SJSA1 (cell line): ENCODE results near the gene TNFRSF18. TPM values are rescaled to one million over a fixed set of nuclear protein-coding genes. Genes with fewer than 3 reads are reported as not detected.
"Not testable (repeated sequence)": the region's sequence is repeated elsewhere in the genome, so short reads cannot be mapped to it uniquely, and the experiment has no call there.

ENCODE experiments used
- DNase-seq, 2 experiments: peaks; one replicate each; pipeline ENCODE4 v3.0.0-alpha.2; 2015 to 2020; ENCODE audit warnings: low spot score in 2 of 2, low read depth in 1 of 2
- H3K27ac ChIP-seq: fragments of 250-450 bp; sonication (Bioruptor Pico); 2 replicates; pipeline ENCODE4 v1.5.1; 2020; ENCODE audit warnings: mild to moderate bottlenecking, moderate library complexity
- H3K27me3 ChIP-seq: fragments of 250-450 bp; sonication (Bioruptor Pico); replicated peaks from 2 replicates; pipeline ENCODE4 v1.5.1; 2020; ENCODE audit warnings: mild to moderate bottlenecking, moderate library complexity
- H3K36me3 ChIP-seq: fragments of 250-450 bp; sonication (Bioruptor Pico); 2 replicates; pipeline ENCODE4 v1.5.1; 2020; ENCODE audit warnings: mild to moderate bottlenecking
- H3K4me1 ChIP-seq: fragments of 250-450 bp; sonication (Bioruptor Pico); replicated peaks from 2 replicates; pipeline ENCODE4 v1.6.1; 2021; ENCODE audit warnings: mild to moderate bottlenecking
- H3K4me3 ChIP-seq: fragments of 250-450 bp; sonication (Bioruptor Pico); 2 replicates; pipeline ENCODE4 v1.5.1; 2020; ENCODE audit warnings: mild to moderate bottlenecking
- H3K9me3 ChIP-seq: fragments of 250-450 bp; sonication (Bioruptor Pico); replicated peaks from 2 replicates; pipeline ENCODE4 v1.5.1; 2020; ENCODE audit warnings: mild to moderate bottlenecking
- total RNA-seq: library from RNA; depleted of rRNA; stranded (reverse); fragments of >200 nt; shearing (Covaris generic); gene quantifications from 2 replicates; pipeline ENCODE4 v1.2.3, GENCODE V29; 2014

The TNFRSF18 gene
- total RNA-seq, 1 experiment from 2014 or later = not detected

DNA sequence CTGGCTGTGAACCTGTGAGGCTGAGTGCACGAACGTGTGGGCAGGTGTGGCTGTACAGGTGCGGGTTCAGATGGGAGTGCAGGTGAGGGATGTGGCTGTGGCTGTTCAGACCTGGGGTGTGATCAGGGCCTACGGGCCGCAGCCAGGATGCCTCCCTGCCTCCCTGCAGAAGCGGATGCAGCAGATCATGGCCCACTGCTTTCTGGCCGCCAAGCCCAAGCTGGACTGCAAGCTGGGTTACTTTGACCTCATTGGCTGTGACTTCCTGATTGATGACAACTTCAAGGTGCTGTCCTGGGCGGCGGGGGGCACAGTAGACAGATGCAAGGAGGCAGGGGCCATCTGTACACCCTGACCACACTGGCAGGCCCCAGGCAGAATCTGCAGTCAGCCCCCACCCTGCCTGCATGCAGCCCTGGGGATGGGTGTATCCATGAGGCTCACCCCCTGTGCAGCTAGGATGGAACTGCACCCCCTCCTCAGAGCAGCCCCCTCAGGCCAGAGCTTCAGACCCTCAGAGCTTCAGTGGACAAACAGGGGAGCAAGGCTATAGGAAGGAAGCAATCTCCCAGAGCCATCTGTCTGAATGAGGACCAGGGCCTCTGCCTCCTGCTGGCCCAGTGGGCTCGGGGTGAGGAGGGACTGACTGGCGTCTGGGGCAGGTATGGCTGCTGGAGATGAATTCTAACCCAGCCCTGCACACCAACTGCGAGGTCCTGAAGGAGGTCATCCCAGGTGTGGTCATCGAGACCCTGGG, 9.8 kb downstream of the TNFRSF18 start:
- Histone ChIP-seq H3K4me3 (no peak overlapping the region), H3K4me1 (peaks cover 3% of the 10 kb centered on the region; the same call in 1 of the 2 replicates), H3K27me3 (peaks cover 3% of the 10 kb centered on the region; the same call in 1 of the 2 replicates), H3K36me3 (no peaks in the 10 kb centered on the region), H3K9me3 (peaks cover 3% of the 10 kb centered on the region; the same call in 1 of the 2 replicates), H3K27ac (no peak overlapping the region)
- no peak for DNase-seq

DNA sequence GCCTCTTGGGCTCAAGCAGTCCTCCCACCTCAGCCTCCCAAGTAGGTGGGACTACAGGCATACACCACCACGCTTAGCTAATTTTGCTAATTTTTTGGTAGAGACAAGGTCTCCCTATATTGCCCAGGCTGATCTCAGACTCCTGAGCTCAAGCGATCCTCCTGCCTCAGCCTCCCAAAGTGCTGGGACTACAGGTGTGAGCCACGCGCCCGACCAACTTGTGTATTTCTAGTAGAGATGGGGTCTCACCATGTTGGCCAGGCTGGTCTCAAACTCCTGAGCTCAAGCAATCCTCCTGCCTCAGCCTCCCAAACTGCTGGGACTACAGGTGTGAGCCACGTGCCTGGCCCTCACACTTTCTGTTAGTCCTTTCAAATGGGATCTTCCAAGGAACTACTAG, 10.7 kb downstream of the TNFRSF18 start:
- not testable (repeated sequence) for DNase-seq, H3K4me1 ChIP-seq, H3K27ac ChIP-seq, H3K36me3 ChIP-seq, H3K9me3 ChIP-seq, H3K27me3 ChIP-seq, H3K4me3 ChIP-seq

DNA sequence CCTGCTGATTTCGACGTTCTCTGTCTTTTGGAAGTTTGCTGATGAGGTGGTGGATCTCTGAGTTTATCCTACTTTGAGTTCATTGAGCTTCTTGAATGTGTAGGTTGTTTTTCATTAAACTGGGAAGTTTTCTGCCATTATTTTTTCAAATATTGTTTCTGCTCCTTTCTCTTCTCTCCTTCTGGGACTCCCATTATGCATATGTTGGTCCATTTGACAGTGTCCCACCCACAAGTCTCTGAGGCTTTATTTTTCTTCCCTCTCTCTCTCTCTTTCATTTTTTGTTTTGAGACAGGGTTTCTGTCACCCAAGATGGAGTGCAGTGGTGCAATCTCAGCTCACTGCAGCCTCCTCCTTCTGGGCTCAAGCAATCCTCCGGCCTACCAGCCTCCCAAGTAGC, 11.7 kb downstream of the TNFRSF18 start:
- Histone ChIP-seq H3K4me1 (no peaks in the 10 kb centered on the region), H3K4me3 (no peak overlapping the region), H3K27me3 (no peaks in the 10 kb centered on the region), H3K9me3 (peaks cover 3% of the 10 kb centered on the region; the same call in 1 of the 2 replicates), H3K36me3 (no peaks in the 10 kb centered on the region), H3K27ac (no peak overlapping the region)
- DNase-seq = no peak

DNA sequence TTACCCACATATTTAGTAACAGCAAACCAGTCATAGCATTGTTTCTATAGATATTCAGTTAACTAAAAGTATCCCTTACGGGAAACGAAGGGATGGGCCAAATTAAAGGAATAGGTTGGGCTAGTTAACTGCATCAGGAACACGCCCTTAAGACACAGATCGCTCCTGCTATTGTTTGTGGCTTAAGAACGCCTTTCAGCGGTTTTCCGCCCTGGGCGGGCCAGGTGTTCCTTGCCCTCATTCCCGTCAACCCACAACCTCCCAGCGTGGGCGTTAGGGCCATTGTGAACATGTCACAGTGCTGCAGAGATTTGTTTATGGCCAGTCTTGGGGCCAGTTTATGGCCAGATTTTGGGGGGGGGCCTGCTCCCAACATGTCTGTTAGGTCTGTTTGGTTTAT, 14.7 kb downstream of the TNFRSF18 start:
- Histone ChIP-seq H3K9me3 (peaks cover 3% of the 10 kb centered on the region; the same call in 1 of the 2 replicates), H3K4me1 (no peaks in the 10 kb centered on the region), H3K27me3 (no peaks in the 10 kb centered on the region), H3K4me3 (no peak overlapping the region), H3K36me3 (no peaks in the 10 kb centered on the region), H3K27ac (no peak overlapping the region)
- no peak for DNase-seq

DNA sequence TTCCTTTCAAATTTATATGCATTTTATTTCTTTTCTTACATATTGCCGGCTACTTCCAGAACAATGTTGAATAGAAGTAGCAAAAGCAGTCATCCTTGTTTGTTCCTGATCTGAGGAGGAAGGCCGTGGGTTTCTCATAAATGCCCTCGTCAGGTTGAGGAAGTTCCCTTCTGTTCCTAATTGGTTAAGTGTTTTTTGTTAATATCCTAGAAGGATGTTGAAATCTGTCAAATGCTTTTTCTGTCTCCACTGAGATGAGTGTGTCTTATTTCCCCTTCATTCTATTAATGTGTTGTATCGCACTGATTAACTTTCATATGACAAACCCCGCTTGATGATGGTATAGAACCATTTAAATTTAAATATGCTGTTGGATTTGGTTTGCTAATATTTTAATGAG, 17.3 kb downstream of the TNFRSF18 start:
- no peak overlapping the region for H3K4me3 ChIP-seq
- H3K9me3 ChIP-seq = peaks cover under 1% of the 10 kb centered on the region; the same call in 1 of the 2 replicates
- no peak overlapping the region for H3K27ac ChIP-seq
- H3K4me1 ChIP-seq = no peaks in the 10 kb centered on the region
- H3K27me3 ChIP-seq = no peaks in the 10 kb centered on the region
- H3K36me3 ChIP-seq = no peaks in the 10 kb centered on the region
- no peak for DNase-seq

DNA sequence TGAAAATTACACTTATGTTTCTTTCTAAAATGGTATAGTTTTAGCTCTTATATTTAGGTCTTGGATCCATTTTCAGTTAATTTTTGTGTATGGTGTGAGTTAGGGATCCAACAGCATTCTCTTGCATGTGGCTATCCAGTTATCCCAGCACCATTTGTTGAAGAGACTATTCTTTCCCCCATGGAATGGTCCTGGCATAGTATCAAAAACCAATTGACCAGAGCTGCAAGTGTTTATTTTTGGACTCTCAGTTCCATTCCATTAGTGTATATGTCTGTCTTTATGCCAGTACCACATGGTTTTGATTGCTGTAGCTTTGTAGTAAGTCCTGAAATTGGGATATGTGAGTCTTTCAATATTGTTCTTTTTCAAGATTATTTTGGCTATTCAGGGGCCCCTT, 18.5 kb downstream of the TNFRSF18 start:
- no peak for DNase-seq
- H3K27ac ChIP-seq = no peak overlapping the region

DNA sequence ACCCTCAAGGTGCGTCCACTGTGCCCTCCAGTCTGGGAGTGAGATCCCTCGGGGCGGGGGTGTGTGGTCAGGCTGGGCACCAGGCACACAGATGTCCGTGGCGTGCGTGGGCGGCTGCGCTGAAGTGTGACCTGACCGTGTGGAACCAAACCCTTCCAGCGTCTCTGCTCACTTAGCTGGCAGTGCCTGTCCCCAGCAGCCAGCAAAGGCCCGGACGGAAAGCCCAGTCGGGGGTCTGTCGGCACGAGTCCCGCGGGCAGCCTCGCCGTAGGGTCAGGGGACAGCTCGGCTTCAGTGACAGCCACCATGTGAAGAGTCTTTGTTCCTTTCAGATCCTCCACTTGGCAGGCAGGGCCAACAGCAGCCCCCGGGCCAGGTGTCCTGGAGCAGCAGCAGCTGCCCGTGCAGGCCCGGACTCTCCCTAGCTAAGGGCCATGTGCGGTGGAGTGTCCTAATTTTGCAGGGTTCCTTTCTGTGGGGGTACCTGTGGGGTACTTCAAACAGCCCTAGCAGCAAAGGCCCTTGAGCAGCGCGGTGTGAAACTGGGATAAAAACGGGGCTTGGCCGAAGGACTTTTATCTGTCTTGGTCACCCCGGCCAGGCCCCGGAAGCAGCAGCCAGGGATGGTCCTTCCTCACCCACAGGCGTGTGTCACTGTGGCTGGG, 21.2 kb downstream of the TNFRSF18 start:
- Histone ChIP-seq H3K36me3 (no peaks in the 10 kb centered on the region), H3K4me1 (no peaks in the 10 kb centered on the region), H3K27ac (no peak overlapping the region), H3K27me3 (0 out of 2 replicates have a peak, but pooled peaks cover 2% of the 10 kb centered on the region), H3K4me3 (no peak overlapping the region), H3K9me3 (no peaks in the 10 kb centered on the region)
- DNase-seq = no peak

More for the DNA sequence above, 18.5 kb downstream of the TNFRSF18 start:
- H3K36me3 ChIP-seq = no peaks in the 10 kb centered on the region
- H3K27me3 ChIP-seq = no peaks in the 10 kb centered on the region
- H3K4me1 ChIP-seq = no peaks in the 10 kb centered on the region
- no peak overlapping the region for H3K4me3 ChIP-seq
- H3K9me3 ChIP-seq = no peaks in the 10 kb centered on the region

DNA sequence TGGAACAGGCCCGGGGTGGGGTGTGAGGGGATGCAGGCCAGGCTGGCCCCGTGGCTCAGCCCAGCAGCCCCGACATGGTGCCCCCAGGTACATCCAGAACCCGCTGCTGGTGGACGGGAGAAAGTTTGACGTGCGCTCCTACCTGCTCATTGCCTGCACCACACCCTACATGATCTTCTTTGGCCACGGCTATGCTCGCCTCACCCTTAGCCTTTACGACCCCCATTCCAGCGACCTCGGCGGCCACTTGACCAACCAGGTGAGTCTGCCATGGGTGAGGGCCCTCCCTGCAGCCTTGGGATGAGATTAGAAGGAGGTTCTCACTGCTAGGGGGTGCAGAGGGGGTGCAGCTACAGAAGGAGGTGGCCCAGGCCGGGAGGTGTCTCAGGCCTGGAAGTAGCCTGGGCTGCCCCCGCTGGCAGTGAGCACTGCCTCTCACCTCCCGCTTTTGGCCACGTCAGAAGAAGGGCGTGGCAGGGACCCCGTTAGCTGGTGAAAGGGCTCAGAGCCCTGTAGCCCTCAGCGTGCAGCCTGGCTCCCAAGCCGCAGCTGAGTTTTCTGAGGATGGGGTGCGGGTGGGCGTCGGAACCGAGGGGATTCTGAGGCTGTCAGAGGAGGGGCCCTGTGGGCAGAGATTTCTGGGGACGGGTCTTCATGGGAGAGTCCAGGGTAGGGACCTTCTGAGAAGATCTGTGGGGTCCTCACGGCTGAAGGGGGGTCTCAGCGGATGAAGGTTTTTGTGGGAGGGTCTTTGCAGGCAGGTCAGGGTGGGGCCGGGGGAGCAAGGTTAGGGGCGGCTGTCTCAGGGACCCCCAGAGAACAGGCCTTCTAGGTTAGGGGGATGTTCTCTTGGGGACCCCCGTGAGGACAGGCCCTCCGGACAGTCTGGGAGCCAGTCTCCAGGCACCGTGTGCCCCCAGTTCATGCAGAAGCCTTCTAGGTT, 22.3 kb downstream of the TNFRSF18 start:
- no peaks in the 10 kb centered on the region for H3K9me3 ChIP-seq
- H3K4me3 ChIP-seq = no peak overlapping the region

DNA sequence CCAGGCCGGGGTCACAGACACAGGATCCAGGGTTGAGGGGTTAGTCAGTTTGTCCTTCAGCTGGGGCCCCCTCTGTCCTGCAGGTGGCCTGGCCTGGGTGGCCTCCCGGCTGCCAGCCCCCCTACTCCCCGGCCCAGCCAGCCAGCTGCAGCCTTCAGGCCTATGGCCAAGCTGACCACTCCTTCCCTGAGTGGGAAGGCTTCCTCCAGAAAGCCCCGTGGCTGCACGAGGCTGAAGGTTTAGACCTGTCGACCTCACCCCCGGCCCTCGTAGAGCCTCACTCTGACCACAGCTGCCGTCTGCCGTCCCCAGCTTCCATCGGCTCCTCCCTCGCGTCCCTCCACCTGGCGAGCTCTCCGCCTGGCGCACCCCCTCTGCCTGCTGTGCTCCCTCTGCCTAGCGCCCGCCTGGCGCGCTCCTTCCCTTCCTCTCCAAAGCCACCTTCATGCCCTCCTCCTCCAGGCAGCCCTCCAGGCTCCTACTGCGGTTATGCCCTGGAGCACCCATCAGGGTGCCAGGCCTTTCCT, 23.1 kb downstream of the TNFRSF18 start:
- H3K27me3 ChIP-seq = peaks cover 17% of the 10 kb centered on the region
- H3K4me1 ChIP-seq = no peaks in the 10 kb centered on the region
- DNase-seq = no peak
- H3K36me3 ChIP-seq = no peaks in the 10 kb centered on the region
- no peak overlapping the region for H3K4me3 ChIP-seq
- H3K27ac ChIP-seq = no peak overlapping the region
- no peaks in the 10 kb centered on the region for H3K9me3 ChIP-seq

More for the DNA sequence above, 22.3 kb downstream of the TNFRSF18 start:
- Histone ChIP-seq H3K27me3 (peaks cover 12% of the 10 kb centered on the region), H3K4me1 (no peaks in the 10 kb centered on the region), H3K27ac (no peak overlapping the region), H3K36me3 (no peaks in the 10 kb centered on the region)
- no peak for DNase-seq

DNA sequence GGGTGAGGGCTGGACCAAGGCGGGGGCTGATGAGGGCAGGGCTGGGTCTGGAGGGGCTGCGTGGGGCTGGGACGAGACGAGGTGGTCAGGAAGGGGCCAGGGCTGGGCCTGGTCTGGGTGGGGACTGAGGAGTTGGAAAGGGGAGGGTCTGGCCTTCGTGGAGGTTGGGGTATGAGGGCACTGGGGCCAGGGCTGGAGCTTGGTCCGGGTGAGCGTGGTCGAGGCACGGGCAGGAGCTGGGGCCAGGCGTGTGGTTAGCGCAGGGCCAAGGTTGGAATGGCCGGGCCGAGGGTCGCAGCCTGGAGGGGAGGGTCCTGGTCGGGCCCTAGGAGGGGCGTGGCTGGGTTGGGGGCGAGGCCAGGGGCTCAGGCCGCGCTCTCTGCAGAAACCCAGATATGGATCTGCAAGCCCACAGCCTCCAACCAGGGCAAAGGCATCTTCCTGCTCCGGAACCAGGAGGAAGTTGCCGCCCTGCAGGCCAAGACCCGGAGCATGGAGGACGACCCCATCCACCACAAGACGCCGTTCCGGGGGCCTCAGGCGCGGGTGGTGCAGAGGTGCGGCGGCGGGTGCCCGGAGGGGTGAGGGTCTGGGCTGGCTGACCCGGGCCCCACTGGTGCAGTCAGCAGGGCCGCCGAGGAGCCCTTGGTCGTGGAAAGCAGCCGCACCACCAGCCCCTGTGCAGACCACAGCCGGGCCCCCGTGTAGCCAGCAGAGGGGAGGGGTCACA, 23.7 kb downstream of the TNFRSF18 start:
- Histone ChIP-seq H3K36me3 (no peaks in the 10 kb centered on the region), H3K9me3 (no peaks in the 10 kb centered on the region), H3K4me1 (no peaks in the 10 kb centered on the region), H3K27ac (no peak overlapping the region), H3K27me3 (peaks cover 23% of the 10 kb centered on the region), H3K4me3 (no peak overlapping the region)
- DNase-seq = no peak

DNA sequence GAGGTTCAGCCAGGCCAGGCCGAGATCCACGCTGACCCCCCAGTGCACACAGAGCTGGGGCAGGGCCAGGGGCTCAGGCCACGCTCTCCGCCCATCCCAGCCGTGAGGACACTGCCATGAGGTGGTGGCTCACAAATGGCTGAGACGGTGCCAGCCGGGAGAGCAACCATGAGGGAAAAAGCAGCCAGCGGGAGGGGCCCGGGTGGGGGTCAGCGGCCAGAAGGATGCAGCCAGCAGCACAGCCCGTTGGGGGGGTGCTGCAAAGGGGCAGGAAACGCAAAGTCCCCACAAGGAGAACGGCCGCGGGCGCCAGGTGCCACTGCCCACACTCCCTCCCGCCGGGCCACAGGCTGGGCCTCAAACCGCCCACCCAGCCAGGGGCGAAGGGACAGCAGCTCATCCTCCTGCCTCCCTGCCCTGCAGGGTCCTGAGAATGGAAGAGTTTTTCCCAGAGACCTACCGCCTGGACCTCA, 24.4 kb downstream of the TNFRSF18 start:
- H3K36me3 ChIP-seq = no peaks in the 10 kb centered on the region
- no peaks in the 10 kb centered on the region for H3K9me3 ChIP-seq
- H3K27me3 ChIP-seq = peaks cover 23% of the 10 kb centered on the region
- H3K4me3 ChIP-seq = no peak overlapping the region
- H3K27ac ChIP-seq = no peak overlapping the region
- H3K4me1 ChIP-seq = no peaks in the 10 kb centered on the region
- no peak for DNase-seq

DNA sequence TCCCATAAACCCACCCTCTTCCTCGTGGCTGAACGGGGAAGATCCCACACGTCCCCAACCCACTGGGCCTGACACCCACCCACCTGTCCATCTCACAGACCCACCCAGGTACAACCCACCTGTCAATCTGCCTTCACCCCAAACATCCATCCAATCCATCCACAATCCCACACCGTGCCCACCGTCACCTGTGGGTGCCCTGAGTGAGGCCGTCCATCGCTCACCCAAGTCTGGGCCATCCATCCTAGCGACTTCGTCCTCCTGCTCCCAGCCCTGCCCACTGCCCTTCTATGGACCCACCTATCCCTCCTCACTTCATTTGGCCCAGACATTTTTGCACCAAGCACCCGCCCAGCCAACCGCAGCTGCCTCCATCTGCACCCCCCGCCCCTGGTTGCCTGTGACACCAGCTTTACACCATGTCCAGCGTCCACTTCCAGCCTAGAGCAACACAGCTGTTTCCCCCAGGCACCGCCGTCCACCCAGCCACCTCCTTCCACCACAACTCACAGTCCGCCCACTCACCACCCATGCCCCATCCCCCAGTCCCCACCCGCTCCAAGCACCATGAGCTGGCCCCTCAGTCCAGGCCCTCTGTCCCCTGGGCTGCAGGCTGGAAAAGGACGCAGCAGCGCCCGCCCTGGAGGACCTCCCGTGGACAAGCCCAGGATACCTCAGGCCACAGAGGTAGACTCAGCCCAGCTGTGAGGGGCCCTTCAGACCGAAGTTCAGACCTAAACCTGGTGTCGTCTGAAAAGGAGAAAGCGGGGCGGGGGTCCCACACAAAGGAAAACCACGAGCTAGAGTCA, 25.1 kb downstream of the TNFRSF18 start:
- no peak overlapping the region for H3K27ac ChIP-seq
- no peaks in the 10 kb centered on the region for H3K36me3 ChIP-seq
- no peaks in the 10 kb centered on the region for H3K9me3 ChIP-seq
- no peak for DNase-seq
- H3K4me3 ChIP-seq = no peak overlapping the region
- peaks cover 23% of the 10 kb centered on the region for H3K27me3 ChIP-seq
- H3K4me1 ChIP-seq = no peaks in the 10 kb centered on the region
